GM21576 (cell line): ENCODE results near the gene NRSN2.
"Not testable (repeated sequence)": the region's sequence is repeated elsewhere in the genome, so short reads cannot be mapped to it uniquely, and the experiment has no call there.

Experiments
- ATAC-seq: cut with Tn5 transposase; IDR thresholded peaks from one replicate; pipeline ENCODE4 v1.9.1; 2021; ENCODE audit warnings: mild to moderate bottlenecking, moderate library complexity; ENCODE audit not compliant: unreplicated experiment

NRSN2 gene

GRCh38 chr20:373171-373890 is 26.4 kb downstream of the NRSN2 start:
- no peak for ATAC-seq

- no peak for ATAC-seq
Observed at GRCh38 chr20:375265-375889, 28.5 kb downstream of the NRSN2 start.

- ATAC-seq, result no peak
Observed at GRCh38 chr20:376089-376488, 29.2 kb downstream of the NRSN2 start.

- ATAC-seq, result no peak
Observed at GRCh38 chr20:376750-377149, 29.8 kb downstream of the NRSN2 start.

- not testable (repeated sequence) for ATAC-seq
Observed at GRCh38 chr20:377578-377977, 30.7 kb downstream of the NRSN2 start.

GRCh38 chr20:378961-379336 is 32.0 kb downstream of the NRSN2 start:
- no peak for ATAC-seq

- peak; percentile 60 for ATAC-seq
Observed at GRCh38 chr20:380763-381580, 34.1 kb downstream of the NRSN2 start.

- peak; percentile 61 for ATAC-seq
Observed at GRCh38 chr20:381581-382290, 34.8 kb downstream of the NRSN2 start.

- ATAC-seq, result peak; percentile 8
Observed at GRCh38 chr20:382291-383115, 35.6 kb downstream of the NRSN2 start.

GRCh38 chr20:383889-384288 is 37.0 kb downstream of the NRSN2 start:
- no peak for ATAC-seq

GRCh38 chr20:384723-385122 is 37.8 kb downstream of the NRSN2 start:
- ATAC-seq, result no peak

- ATAC-seq, result no peak
Observed at GRCh38 chr20:385448-385847, 38.5 kb downstream of the NRSN2 start.

- ATAC-seq, result not testable (repeated sequence)
Observed at GRCh38 chr20:386634-387033, 39.7 kb downstream of the NRSN2 start.

- ATAC-seq, result no peak
Observed at GRCh38 chr20:387520-387919, 40.6 kb downstream of the NRSN2 start.

GRCh38 chr20:388034-388994 is 41.4 kb downstream of the NRSN2 start:
- ATAC-seq, result no peak

- ATAC-seq, result no peak
Observed at GRCh38 chr20:389220-389619, 42.3 kb downstream of the NRSN2 start.

- ATAC-seq, result no peak
Observed at GRCh38 chr20:391041-391711, 44.3 kb downstream of the NRSN2 start.

- not testable (repeated sequence) for ATAC-seq
Observed at GRCh38 chr20:393296-393695, 46.4 kb downstream of the NRSN2 start.

GRCh38 chr20:396252-396618 is 49.3 kb downstream of the NRSN2 start:
- no peak for ATAC-seq
